HepG2 (cell line): ENCODE results near the gene STK32C. TPM values are rescaled to one million over a fixed set of nuclear protein-coding genes. Genes with fewer than 3 reads are reported as not detected.
A peak's percentile ranks its signal among the peaks of the same experiment; 100 is the strongest.

ENCODE experiments used
- DR1 ChIP-seq: sonication (generic); formaldehyde crosslinking; IDR thresholded peaks from 2 replicates; pipeline ENCODE4 v1.8.0; 2021; ENCODE audit warnings: mild to moderate bottlenecking, missing genetic modification reagents, inconsistent platforms
- GABPA ChIP-seq, 2 experiments: IDR thresholded peaks; 2 replicates each; pipeline ENCODE4 v1.6.1; 2011 to 2016; ENCODE audit warnings: low read depth in 2 of 2, low read length in 1 of 2, missing biosample characterization in 1 of 2, missing genetic modification characterization in 1 of 2
- MBD4 ChIP-seq: IDR thresholded peaks from 2 replicates; pipeline ENCODE4 v1.6.1; 2012; ENCODE audit warnings: low read length, inconsistent platforms, borderline replicate concordance
- PCBP2 ChIP-seq: fragments of 200-400 bp; formaldehyde crosslinking; optimal IDR thresholded peaks from 2 replicates; pipeline ENCODE3; 2018; ENCODE audit warnings: low read length, low read depth; ENCODE audit not compliant: poor library complexity, severe bottlenecking
- PRPF4 ChIP-seq: fragments of 200-400 bp; formaldehyde crosslinking; IDR thresholded peaks from 2 replicates; pipeline ENCODE4 v1.6.1; 2016; ENCODE audit warnings: low read length, low read depth; ENCODE audit not compliant: poor library complexity, severe bottlenecking
- PTBP1 ChIP-seq: fragments of 200-400 bp; formaldehyde crosslinking; IDR thresholded peaks from 2 replicates; pipeline ENCODE4 v1.6.1; 2018; ENCODE audit warnings: low read length, low read depth; ENCODE audit not compliant: poor library complexity, severe bottlenecking
- TARDBP ChIP-seq: sonication (generic); formaldehyde crosslinking; IDR thresholded peaks from 2 replicates; pipeline ENCODE4 v1.8.0; 2022; ENCODE audit warnings: mild to moderate bottlenecking, missing genetic modification reagents
- ZNF260 ChIP-seq: sonication (generic); formaldehyde crosslinking; IDR thresholded peaks from 2 replicates; pipeline ENCODE4 v1.4.0; 2020; ENCODE audit warnings: missing genetic modification reagents, low read depth, mild to moderate bottlenecking, borderline replicate concordance
- ZNF30 ChIP-seq: sonication (generic); formaldehyde crosslinking; IDR thresholded peaks from 2 replicates; pipeline ENCODE4 v1.5.0; 2020; ENCODE audit warnings: mild to moderate bottlenecking, missing genetic modification reagents
- ZNF496 ChIP-seq: sonication (generic); formaldehyde crosslinking; IDR thresholded peaks from 2 replicates; pipeline ENCODE4 v1.8.1; 2023; ENCODE audit warnings: mild to moderate bottlenecking, moderate library complexity, missing genetic modification reagents; ENCODE audit not compliant: insufficient replicate concordance
- ZNF577 ChIP-seq: sonication (generic); formaldehyde crosslinking; IDR thresholded peaks from 2 replicates; pipeline ENCODE4 v1.4.0; 2020; ENCODE audit warnings: mild to moderate bottlenecking, low read depth, missing genetic modification reagents, borderline replicate concordance
- ZNF619 ChIP-seq: sonication (generic); formaldehyde crosslinking; IDR thresholded peaks from 2 replicates; pipeline ENCODE4 v1.4.0; 2020; ENCODE audit warnings: mild to moderate bottlenecking, missing genetic modification reagents
- ZNF777 ChIP-seq: sonication (generic); formaldehyde crosslinking; IDR thresholded peaks from 2 replicates; pipeline ENCODE4 v1.4.0; 2020; ENCODE audit warnings: missing genetic modification reagents
- polyA plus RNA-seq, 8 experiments: library from polyadenylated mRNA; depleted of rRNA in 3 of 8; stranded (reverse) in 7 of 8; unstranded in 1 of 8; fragments of >200 nt; fragmentation: Illumina TruSeq in 4 of 8; extraction: Trizol in 4 of 8; gene quantifications; 2 replicates each; pipeline versions ENCODE4 v1.2.1 to v1.2.3, GENCODE V29; 2011 to 2016; ENCODE audit warnings: low read depth in 4 of 8, missing spikeins in 1 of 8, mixed read lengths in 1 of 8; ENCODE audit not compliant: insufficient read depth in 1 of 8
- total RNA-seq, 5 experiments: library from RNA; depleted of rRNA; stranded (reverse); fragments of >200 nt; fragmentation: Illumina TruSeq; extraction: Trizol; gene quantifications; 2 replicates each; pipeline ENCODE4 v1.2.3, GENCODE V29; 2016; ENCODE audit warnings: low read depth in 1 of 5
- TF ChIP-seq, protein P1 (sequence below): sonication (generic); formaldehyde crosslinking; IDR thresholded peaks from 2 replicates; pipeline ENCODE4 v1.4.0; 2020; ENCODE audit warnings: missing genetic modification reagents
- TF ChIP-seq, protein P2 (sequence below): IDR thresholded peaks from 2 replicates; pipeline ENCODE4 v1.6.1; 2016; ENCODE audit warnings: low read depth, control low read depth
- TF ChIP-seq, protein P3 (sequence below), 2 experiments: fragments of 450-650 bp in 1 of 2; sonication (generic) in 1 of 2; formaldehyde crosslinking; IDR thresholded peaks; 2 replicates each; pipeline versions ENCODE4 v1.5.0 to v1.8.0; 2020 to 2022; ENCODE audit warnings: mild to moderate bottlenecking in 1 of 2, missing genetic modification reagents in 1 of 2
- TF ChIP-seq, protein P4 (sequence below): sonication (generic); formaldehyde crosslinking; IDR thresholded peaks from 2 replicates; pipeline ENCODE4 v1.4.0; 2020; ENCODE audit warnings: missing genetic modification reagents
- TF ChIP-seq, protein P5 (sequence below): sonication (generic); formaldehyde crosslinking; IDR thresholded peaks from 2 replicates; pipeline ENCODE4 v1.4.0; 2020; ENCODE audit warnings: missing genetic modification reagents

STK32C gene
- total and polyA plus RNA-seq, 2 of the 13 experiments (the other 11 are each of a cell fraction or from before 2014, with no cell fraction given), result 10.9 to 19.4 TPM

DNA sequence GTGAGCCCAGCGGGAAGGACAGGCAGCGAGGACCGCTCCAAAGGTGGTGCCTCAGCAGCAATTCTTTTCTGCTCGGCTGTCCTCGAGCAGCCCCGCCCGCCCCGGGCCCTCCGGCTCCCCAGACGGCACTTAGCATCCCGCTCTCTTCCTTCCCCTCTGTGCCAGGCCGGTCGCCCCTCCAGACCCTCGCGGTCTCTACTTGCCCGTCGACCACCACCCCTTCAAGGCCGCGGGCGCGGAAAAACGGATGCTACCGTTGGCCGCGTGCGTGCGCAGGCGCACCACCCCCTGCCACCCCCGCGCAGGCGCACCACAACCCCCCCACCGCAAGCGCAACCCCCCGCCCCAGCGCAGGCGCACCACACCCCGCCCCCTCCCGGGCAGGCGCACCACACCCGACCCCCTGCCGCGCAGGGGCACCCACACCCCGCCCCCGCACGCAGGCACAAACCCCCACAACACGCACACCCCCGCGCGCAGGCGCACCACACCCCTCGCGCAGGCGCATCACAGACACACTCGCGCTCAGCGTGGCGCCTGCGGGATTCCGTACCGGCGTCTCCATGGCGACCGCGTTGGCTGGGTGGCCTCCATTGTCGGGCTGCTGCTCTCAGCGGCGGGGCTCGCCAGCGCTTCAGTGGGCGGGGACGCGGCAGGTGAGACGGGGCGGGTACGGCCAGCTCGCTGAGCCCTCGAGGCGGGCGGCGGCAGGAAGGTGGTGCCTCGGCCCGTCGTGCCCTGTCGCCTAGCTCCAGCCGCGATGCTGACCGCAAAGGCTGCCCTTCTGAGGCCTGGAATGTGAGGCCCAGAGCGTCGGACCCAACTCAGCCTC, 24.1 kb upstream of the STK32C start, which contains the start of gene LRRC27 (continued):
- TF ChIP-seq, protein P1, sequence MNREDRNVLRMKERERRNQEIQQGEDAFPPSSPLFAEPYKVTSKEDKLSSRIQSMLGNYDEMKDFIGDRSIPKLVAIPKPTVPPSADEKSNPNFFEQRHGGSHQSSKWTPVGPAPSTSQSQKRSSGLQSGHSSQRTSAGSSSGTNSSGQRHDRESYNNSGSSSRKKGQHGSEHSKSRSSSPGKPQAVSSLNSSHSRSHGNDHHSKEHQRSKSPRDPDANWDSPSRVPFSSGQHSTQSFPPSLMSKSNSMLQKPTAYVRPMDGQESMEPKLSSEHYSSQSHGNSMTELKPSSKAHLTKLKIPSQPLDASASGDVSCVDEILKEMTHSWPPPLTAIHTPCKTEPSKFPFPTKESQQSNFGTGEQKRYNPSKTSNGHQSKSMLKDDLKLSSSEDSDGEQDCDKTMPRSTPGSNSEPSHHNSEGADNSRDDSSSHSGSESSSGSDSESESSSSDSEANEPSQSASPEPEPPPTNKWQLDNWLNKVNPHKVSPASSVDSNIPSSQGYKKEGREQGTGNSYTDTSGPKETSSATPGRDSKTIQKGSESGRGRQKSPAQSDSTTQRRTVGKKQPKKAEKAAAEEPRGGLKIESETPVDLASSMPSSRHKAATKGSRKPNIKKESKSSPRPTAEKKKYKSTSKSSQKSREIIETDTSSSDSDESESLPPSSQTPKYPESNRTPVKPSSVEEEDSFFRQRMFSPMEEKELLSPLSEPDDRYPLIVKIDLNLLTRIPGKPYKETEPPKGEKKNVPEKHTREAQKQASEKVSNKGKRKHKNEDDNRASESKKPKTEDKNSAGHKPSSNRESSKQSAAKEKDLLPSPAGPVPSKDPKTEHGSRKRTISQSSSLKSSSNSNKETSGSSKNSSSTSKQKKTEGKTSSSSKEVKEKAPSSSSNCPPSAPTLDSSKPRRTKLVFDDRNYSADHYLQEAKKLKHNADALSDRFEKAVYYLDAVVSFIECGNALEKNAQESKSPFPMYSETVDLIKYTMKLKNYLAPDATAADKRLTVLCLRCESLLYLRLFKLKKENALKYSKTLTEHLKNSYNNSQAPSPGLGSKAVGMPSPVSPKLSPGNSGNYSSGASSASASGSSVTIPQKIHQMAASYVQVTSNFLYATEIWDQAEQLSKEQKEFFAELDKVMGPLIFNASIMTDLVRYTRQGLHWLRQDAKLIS (CRISPR knock-in tag), result no peak
- peak; percentile 26; the same call in 1 of the 2 replicates for TF ChIP-seq ZNF619 (CRISPR knock-in tag)
- no peak for TF ChIP-seq ZNF577 (CRISPR knock-in tag)
- peak; percentile 78; the same call in 1 of the 2 replicates for TF ChIP-seq TARDBP (CRISPR knock-in tag)
- peak; percentile 100 for TF ChIP-seq ZNF777 (CRISPR knock-in tag)
- TF ChIP-seq ZNF30 (CRISPR knock-in tag), result no peak
- TF ChIP-seq, protein P2, sequence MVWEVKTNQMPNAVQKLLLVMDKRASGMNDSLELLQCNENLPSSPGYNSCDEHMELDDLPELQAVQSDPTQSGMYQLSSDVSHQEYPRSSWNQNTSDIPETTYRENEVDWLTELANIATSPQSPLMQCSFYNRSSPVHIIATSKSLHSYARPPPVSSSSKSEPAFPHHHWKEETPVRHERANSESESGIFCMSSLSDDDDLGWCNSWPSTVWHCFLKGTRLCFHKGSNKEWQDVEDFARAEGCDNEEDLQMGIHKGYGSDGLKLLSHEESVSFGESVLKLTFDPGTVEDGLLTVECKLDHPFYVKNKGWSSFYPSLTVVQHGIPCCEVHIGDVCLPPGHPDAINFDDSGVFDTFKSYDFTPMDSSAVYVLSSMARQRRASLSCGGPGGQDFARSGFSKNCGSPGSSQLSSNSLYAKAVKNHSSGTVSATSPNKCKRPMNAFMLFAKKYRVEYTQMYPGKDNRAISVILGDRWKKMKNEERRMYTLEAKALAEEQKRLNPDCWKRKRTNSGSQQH (CRISPR knock-in tag), result peak; percentile 89; the same call in 1 of the 2 replicates
- TF ChIP-seq, protein P3, sequence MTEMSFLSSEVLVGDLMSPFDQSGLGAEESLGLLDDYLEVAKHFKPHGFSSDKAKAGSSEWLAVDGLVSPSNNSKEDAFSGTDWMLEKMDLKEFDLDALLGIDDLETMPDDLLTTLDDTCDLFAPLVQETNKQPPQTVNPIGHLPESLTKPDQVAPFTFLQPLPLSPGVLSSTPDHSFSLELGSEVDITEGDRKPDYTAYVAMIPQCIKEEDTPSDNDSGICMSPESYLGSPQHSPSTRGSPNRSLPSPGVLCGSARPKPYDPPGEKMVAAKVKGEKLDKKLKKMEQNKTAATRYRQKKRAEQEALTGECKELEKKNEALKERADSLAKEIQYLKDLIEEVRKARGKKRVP (CRISPR knock-in tag; IDR thresholded peaks at IDR 0.05), result peak in 1 of 2 experiments; percentile 48; a peak in 1 of 4 replicates
- TF ChIP-seq PCBP2, result no peak
- no peak for TF ChIP-seq ZNF496
- TF ChIP-seq MBD4, result no peak
- TF ChIP-seq, protein P4, sequence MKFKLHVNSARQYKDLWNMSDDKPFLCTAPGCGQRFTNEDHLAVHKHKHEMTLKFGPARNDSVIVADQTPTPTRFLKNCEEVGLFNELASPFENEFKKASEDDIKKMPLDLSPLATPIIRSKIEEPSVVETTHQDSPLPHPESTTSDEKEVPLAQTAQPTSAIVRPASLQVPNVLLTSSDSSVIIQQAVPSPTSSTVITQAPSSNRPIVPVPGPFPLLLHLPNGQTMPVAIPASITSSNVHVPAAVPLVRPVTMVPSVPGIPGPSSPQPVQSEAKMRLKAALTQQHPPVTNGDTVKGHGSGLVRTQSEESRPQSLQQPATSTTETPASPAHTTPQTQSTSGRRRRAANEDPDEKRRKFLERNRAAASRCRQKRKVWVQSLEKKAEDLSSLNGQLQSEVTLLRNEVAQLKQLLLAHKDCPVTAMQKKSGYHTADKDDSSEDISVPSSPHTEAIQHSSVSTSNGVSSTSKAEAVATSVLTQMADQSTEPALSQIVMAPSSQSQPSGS (CRISPR knock-in tag), result no peak
- TF ChIP-seq, protein P5, sequence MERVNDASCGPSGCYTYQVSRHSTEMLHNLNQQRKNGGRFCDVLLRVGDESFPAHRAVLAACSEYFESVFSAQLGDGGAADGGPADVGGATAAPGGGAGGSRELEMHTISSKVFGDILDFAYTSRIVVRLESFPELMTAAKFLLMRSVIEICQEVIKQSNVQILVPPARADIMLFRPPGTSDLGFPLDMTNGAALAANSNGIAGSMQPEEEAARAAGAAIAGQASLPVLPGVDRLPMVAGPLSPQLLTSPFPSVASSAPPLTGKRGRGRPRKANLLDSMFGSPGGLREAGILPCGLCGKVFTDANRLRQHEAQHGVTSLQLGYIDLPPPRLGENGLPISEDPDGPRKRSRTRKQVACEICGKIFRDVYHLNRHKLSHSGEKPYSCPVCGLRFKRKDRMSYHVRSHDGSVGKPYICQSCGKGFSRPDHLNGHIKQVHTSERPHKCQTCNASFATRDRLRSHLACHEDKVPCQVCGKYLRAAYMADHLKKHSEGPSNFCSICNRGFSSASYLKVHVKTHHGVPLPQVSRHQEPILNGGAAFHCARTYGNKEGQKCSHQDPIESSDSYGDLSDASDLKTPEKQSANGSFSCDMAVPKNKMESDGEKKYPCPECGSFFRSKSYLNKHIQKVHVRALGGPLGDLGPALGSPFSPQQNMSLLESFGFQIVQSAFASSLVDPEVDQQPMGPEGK, result peak; percentile 91
- no peak for TF ChIP-seq ZNF260 (CRISPR knock-in tag)
- TF ChIP-seq PTBP1, result no peak
- no peak for TF ChIP-seq PRPF4
- TF ChIP-seq DR1 (CRISPR knock-in tag), result peak; percentile 57; the same call in 1 of the 2 replicates
- TF ChIP-seq GABPA (IDR thresholded peaks at IDR 0.05; ENCODE audit: low read depth, low read length), result no peak
- no peak for TF ChIP-seq GABPA (CRISPR knock-in tag; IDR thresholded peaks at IDR 0.05; ENCODE audit: low read depth)
